HPDE6-E6E7 (cell line): ENCODE results near the gene SLC6A13.

Experiments used
- DNase-seq: peaks from one replicate; pipeline ENCODE4 v3.0.0; 2011; ENCODE audit warnings: missing footprints; ENCODE audit errors: extremely low spot score

Gene SLC6A13

DNA sequence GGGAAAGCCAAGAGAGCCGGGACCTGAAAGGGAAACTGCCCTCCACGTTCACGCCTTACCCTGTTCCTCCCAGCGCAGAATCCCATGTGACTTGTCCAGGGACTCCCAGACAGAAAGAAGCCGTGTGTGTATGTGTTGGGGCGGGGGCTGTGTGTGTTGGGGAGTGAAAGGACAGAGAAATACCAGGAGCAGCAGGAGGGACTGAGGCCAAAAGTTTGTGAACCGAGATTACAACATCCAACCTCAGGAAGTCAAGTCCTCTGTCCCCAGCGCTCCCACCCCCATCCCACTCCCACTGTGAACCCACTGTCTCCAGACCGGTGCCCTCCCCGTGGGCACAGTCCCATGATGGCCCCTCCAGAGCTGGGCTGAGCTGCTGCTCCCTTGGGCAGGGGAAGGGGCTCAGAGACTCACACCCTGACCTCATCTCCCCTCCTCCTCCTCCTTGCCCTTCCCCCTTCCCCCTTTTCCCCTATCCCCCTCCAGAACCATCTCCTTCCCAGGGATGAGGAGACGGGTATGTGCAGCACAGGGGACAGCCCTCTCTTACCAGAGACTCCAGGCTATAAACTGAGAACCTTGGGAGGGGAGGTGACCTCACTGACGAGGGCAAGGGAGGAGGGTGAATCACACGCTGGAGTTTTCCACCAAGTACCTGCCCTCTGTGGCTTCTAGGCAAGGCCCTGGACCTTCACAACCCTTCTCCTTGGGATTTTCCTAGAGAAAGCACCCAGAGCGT, 48.5 kb downstream of the SLC6A13 start, which contains the start of gene SLC6A12:
TSS of gene SLC6A12 (minus strand) at position 155 of the 739 bp plus-strand sequence. CDS start 4,171 bp downstream, outside the sequence.
- no peak for DNase-seq

DNA sequence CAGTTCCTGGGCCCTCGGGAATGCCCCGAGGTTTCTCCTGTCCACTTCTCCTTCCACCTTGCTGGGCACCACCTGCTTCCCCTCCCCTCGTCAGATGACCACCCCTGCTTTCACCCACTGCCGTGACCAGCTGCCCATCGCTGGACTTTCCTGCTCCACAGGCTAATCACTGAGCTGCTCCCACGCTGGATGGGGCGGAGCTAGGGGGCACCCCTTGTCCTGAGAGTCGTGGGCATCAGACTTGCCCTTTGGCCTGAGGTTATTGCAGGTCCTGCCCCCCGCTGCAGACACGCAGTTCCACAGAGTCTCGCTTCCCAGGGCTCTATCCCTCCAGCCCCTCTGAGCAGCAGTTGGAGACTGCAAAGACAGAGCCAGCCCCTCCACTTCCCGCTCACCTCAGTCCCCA, 49.1 kb downstream of the SLC6A13 start:
- no peak for DNase-seq

DNA sequence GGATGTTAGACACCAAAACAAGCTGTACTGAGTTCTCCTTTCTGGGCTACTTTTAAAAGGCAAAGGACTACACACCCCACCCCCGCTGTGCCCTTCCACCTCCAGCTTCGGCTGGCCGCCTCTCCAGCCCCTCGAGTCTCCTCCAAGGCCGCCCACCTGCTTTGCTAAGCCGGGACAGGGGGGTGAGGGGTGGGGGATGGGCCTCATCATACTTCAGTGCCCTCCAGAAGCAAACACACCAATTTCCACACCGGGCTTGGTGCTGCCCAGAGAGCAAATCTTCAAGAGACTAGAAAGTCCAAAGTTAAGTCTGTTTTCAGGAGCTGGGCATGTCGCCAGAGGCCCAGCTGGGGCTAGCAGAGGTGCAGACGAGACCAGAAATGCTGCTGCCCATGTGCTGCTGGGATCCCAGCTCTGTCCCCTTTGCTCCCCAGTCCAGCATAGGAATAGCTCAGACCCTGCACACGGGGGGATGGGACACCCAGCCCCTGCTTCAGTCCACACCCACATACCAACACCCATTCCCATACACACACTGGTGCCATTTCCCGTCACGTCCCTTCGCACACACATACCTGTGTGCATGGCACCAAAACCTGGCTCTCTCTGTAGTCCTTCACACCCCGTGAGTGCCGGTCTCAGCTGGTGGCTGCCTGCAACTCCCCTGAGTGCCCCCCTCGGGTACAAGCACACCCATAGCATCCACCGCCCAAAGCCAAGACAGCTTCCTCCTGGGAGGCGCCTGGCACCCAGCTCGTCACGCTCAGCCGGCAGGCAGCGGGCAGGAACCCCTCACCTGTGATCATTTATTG, 49.7 kb downstream of the SLC6A13 start:
- no peak for DNase-seq

DNA sequence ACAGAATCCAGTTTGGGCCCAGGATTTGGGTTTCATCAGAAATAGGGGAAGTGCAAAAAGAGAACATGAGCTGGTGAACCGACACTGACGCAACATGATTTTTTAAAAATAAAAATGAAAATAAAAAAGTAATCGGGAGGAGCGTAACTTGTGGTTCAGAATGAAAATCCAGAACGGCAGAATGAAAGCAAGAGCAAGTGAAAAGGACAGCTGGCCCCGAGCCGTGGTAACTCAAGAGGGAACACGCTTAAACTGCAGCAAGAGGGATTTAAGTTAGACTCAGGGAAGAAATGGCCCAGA, 50.3 kb downstream of the SLC6A13 start:
- no peak for DNase-seq

DNA sequence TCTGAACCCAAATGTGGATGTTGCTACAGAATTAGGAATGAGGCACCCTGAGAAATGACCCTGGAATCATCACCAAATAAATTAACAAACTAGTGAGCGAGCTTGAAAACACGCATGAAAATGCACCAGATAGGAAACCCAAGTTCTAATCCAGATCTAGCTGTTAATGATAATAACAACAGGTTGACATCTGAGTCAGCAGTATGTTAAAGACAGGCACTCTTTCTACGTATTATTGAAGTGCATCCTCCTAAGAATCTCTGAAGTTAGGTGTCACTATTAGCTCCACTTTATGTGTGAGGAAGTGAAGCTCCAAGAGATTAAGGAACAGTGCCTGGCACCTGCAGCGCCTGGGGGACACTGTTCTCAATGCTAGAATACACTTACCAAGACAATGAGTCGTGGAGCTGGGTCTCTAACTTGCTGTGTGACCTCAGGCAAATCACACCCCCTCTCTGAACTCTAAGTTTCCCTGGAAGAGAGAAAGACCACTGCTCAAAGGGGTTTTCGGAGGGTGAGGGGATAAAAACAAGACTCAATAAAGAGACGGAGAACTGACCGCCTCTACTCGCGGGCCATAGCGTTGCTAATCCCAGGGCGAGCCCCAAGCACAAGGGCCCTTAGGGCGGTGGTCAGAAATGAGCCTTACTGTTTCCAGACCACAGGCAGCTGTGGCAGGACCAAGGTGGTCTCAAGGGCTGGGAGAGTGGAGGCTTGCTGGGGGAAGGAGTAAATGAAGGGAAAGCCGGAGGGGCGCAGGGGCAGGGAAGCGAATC, 50.8 kb downstream of the SLC6A13 start:
- DNase-seq: no peak

DNA sequence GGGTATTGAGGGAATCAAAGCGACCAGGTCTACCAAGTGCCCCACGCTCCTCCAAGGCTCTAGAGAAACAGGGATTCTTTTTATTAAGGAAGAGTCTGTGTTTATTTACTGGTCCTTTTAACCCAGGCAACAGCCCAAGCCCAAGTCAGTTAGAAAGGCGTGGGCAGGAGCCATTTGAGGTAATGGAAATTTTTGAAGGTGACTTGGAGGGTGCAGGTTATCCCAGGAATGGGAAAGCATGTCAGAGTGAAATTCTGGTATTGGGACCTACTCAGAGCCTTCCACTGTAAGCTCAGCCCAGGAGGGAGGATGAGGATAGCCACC, 51.5 kb downstream of the SLC6A13 start:
- no peak for DNase-seq

DNA sequence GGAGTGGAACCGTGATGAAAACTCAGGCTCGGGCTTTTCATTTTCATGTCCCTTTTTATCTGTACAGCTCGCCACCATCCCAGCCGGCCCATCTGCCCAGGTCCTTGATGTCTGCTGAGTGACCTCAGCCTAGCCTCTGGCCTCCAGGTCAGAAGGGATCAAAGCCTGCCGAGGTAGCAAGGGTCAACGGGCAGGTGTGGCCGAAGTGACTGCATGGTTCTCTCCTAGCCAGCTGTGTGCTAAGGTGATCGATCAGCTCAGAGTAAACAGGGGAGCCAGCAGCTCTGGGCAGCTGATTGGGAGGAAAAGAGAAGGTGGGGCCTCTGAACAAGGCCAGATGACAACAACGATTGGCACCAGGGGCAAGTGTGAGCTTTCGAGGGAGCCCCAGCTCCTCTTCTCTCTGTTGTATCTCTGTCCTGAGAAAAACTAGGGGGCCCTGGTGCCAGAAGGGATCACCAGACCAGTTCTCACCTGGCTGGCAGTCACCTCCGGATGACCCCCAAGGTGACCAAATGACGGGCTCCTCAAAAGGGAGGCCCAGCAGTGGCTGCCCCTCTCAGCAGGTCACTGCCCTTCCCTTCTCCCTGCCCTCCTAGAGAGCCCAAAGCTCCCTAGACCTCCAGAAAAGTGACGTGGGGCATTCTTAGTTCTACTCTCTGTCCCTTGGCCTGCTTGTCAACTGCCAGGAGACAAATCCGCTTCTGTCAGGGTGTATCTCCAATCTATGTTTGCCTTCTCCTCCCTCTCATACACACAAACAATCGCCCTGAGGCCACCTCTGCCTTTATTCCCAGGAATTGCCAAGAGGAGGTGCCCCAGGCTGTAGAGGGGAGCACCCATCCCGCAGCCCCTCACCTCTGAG, 52.1 kb downstream of the SLC6A13 start:
- no peak for DNase-seq

DNA sequence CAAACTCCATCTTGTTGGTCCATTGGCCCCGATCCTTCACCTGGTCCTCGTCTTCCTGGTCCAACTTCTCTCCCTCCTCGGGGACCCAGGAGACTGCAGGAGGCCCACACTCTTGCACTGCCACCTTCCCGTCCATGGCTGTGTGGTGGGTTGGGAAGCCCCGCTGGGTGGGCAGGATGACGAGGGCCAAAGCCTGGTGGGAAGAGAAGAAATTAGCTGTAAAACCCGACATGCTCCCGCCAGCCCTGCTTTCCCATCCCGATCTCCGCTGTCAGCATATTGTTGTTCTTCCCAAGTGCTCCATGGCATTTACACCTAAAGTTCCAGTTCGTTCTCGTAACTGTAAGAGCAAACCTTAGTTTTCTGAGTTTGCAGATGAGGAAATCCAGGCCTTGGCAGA, 52.8 kb downstream of the SLC6A13 start:
- no peak for DNase-seq

DNA sequence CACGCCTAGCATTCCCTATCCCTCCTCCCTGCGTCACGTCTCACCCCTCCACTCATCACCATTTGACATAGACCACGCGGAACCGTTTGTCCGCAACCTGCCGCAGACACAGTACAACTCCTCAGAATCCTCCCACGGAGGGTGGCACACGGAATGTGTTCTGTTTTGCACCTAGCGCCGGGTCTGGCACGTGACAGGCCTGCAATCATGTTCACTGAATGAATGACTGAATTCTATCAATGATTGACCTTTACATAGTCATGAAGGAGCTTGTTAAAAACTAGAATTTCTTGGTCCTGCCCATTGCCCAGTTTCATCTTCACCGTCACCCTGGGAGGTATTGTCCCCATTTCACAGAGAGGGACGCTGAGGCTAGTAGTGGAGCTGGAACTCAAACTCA, 53.4 kb downstream of the SLC6A13 start:
- DNase-seq: no peak

DNA sequence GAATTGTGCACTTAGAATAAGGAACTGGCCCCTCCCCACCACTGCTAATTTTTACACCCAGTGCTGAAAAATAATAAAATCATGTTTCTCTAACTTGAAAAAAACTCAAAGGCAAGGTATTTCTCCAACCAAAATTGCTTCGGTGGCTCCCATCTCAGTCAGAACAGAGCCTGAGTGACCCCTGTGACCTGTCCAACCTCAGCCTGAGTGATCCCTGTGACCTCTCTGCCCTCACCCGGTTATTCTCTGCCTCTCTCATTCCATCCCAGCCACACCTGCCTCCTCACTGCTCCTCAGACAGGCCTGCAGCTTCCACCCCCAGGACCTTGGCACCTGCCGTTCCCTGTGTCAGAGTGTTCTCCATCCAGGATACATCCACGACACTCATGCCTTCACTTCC, 53.8 kb downstream of the SLC6A13 start:
- DNase-seq: no peak

DNA sequence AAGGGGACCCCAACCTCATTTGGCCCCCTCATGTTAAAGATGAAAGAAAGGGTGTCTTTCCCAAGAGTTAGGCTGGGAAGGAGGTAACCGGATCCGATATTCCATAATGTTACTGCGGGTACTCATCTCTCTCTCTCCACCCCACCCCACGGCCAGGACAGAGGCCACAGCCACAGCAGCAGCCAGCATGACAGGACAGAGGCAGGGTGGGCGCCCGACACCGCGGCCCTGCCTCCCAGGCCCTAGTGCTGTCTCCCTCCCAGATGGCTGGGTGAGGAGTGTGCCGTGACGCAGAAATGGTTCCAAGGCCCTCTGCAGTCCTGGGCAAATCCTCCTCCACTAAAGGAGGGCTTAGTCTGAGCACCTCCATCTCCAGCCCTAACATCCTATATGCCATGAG, 54.8 kb downstream of the SLC6A13 start:
- no peak for DNase-seq

DNA sequence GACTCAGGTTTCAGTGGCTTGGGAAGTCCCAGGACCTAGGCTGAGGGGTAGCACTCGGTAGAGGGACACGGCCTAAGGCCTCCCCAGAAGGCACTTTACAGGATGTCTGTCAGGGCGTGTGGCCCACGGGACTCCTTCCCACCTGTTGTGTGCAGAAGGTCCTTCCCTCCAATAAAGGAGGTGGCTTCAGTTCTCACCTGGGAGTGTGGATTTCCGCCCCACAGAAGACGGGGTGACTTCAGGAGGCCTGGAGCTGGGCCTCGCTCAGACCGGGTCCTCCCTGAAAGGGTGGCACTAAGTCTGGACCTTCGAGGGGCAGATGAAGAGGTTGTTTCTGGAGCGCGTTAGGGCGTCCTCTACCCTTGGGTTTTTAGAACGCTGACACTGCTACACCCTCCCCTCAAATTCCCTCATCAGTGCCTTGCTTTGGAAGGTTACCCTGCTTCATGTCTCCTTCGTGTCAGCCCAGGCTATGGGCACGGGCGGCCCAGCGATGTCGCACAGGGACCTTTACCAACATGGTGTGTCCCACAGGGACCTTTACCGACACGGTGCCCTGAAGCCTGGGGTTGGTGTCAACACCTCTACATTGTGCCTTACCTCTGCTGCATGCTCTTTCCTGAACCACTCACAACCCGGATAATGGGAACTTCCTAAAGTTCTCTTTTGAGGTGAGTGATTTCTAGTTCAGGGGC, 55.7 kb downstream of the SLC6A13 start:
- no peak for DNase-seq

DNA sequence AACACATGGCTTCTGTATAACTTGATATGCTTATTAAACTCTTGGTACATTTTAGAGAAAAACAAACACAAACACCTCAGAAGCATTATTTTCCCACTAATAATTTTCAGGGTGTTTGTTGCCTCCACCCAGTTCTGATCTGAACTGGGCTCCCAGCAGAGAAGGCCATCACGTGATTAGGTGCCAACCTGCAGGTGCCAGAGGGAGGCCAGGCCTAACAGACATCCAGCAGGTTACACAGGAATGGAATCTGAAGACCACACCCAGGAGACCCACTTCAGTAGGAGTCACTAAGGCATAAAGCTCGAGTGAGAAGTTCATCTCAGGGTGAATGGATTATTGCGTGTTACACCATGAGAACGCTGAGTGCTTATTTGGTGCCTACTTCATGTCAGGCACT, 57.6 kb downstream of the SLC6A13 start:
- no peak for DNase-seq

DNA sequence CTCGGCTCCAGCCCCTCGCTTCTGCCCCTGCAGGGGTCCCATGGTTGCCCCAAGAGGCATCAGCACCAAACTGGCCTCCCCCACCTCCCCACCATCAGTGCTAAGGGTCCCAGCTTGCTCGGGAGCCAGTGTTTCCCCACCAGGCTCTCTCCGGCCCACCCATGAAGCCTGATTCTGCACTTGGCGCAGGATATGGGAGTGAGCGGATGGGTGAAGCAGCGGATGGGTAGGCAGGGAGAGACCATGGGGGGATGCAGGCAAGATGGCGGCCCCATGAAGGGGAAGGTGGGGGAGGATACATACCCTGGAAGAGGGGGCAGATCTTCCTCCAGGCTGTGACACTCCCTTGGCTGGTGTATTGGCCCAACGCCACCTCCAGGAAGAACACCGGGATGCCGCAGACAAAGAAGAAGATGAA, 58.4 kb downstream of the SLC6A13 start:
- no peak for DNase-seq

DNA sequence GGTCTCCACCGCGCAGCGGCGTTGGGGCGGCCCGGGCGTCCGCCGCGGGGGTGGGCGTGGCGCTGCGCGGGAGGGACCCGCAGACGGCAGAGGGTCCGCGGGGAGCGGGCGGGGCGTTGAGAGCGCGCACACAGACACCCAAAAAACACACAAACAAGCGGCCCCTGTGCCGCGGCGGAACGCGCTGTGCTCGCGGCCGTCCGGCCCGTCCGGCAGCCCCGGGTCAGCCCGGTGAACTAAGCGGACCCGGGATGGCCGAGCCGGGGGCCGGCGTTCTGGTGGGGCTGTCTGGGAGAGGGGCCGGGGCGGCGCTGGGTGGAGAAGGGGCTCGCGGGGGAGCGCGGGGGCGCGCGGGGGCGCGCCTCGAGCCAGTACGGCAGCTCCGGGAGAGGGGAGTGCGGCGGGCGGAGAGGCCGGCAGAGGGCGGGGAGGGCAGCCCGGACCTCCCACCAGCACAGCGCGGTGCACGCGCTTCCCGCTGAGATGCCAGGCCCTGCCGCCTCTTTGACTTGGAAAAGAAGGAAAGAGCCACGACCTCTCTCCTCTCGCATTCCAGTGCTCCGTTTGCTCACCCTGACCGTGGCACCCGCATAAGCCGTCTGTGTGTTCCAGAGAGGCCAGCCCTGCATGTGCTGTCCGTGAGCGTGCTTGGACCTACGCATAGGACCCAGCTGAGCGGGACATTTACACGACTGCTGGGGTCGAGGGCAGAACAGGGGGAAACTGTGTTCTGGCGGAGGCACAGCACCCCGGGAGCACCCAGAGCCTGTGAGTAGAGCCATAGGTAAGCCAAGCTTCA, 59.0 kb downstream of the SLC6A13 start:
- DNase-seq: no peak

DNA sequence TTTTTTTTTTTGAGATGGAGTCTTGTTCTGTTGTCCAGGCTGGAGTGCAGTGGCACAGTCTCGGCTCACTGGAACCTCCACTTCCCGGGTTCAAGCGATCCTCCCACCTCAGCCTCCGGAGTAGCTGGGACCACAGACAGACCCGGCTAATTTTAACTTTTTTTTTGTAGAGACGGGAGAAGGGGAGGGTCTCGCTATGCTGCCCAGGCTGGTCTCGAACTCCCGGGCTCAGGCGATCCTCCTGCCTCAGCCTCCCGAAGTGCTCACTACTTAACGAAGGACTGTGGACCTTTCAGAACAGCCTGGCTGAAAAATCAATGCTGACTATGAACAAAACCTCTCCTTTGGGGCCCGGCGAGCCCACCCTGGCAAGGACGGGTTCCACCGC, 59.6 kb downstream of the SLC6A13 start:
- no peak for DNase-seq

DNA sequence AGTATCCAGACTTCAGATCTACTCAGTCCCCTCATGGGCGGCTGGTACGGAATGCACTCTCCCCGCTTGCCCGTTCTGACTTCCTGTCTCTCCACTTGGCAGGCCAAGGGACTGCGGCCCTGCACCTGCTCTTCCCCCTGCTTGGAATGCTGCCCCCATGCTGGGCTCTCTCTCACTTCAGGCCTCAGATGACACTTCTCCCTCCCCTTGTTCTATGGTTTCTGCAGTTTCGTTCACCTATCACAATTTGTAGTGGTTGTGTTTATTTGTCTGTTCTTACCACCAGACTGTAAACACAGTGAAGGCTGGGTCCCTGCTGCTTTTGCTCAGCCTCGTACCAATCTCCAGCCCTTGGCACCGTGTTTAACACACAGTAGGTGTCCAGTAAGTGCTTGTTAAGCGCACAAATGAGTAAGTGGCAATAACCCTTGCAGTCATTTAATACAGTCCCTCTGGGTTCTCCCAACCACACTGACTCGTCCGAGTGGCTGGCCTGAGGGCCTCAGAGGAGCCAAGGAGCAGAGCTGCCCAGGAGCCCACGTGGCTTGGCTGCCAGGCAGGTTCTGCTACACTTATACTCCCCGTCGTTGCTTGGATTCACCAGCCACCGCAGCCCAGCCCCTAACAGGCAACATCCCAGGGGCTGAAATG, 60.4 kb downstream of the SLC6A13 start:
- no peak for DNase-seq

DNA sequence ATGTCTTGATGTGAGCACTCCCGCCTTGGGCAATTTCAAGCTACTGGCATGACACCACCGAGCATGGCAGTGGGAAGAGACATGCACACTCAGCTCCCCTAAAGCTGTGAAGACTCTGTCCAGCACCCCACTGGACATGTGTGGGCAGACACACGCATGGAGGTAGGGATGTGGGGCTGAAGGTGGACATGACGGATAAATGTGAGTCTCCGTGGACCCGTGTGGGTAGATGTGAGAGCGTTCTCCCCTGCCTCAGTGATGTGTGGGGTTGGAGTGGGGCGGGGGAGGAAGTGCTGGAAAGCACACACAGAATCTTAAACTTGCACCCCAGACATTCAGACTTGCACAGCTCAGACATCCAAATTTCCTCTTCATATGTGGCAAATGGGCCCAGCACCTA, 61.3 kb downstream of the SLC6A13 start:
- DNase-seq: no peak

DNA sequence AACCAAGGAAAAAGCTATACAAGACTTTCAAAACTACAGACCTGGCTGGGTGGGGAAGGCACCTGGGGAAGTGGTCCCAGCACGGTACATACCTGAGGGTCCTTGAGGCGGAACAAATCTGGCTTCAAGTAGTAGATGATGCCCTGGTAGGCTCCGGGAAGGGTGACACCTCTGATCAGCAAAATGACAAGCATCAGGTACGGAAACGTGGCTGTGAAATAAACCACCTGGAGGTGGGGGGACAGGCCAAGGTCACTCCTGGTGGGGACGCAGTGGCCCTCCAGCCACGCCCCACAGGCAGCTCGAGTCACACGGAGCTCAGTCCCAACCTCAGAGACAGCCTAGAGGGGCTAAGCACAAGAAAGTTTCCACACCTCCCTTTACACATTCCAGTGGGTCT, 63.9 kb downstream of the SLC6A13 start:
- DNase-seq: no peak
